Fibroblast of skin of back (primary cell): ENCODE measurements around the gene CDH4.

Experiments
- DNase-seq: peaks from one replicate; pipeline ENCODE4 v3.0.0-alpha.2; 2013

The CDH4 gene

GRCh38 chr20:61929561-61929960 is 677.5 kb downstream of the CDH4 start:
- no peak for DNase-seq

GRCh38 chr20:61929971-61930666 is 678.1 kb downstream of the CDH4 start:
- DNase-seq = no peak

- DNase-seq = no peak
Observed at GRCh38 chr20:61930776-61931475, 678.9 kb downstream of the CDH4 start.

- DNase-seq = no peak
Observed at GRCh38 chr20:61931476-61932198, 679.6 kb downstream of the CDH4 start.

GRCh38 chr20:61932199-61932592 is 680.1 kb downstream of the CDH4 start:
- no peak for DNase-seq

- no peak for DNase-seq
Observed at GRCh38 chr20:61932711-61933480, 680.8 kb downstream of the CDH4 start.

- DNase-seq = no peak
Observed at GRCh38 chr20:61933481-61933950, 681.5 kb downstream of the CDH4 start.

GRCh38 chr20:61933951-61934715 is 682.1 kb downstream of the CDH4 start:
- DNase-seq = no peak

GRCh38 chr20:61934716-61935530 is 682.9 kb downstream of the CDH4 start:
- DNase-seq = no peak

GRCh38 chr20:61935926-61936700 is 684.1 kb downstream of the CDH4 start:
- no peak for DNase-seq

- DNase-seq = no peak
Observed at GRCh38 chr20:61936701-61937131, 684.7 kb downstream of the CDH4 start.

- DNase-seq = no peak
Observed at GRCh38 chr20:61937146-61937962, 685.3 kb downstream of the CDH4 start.

- no peak for DNase-seq
Observed at GRCh38 chr20:61937963-61938838, 686.1 kb downstream of the CDH4 start.

GRCh38 chr20:61938839-61939690 is 687.0 kb downstream of the CDH4 start:
- DNase-seq = no peak

- no peak for DNase-seq
Observed at GRCh38 chr20:61939691-61940360, 687.8 kb downstream of the CDH4 start.

- no peak for DNase-seq
Observed at GRCh38 chr20:61940491-61940890, 688.4 kb downstream of the CDH4 start.
